Endothelial cell of umbilical vein (primary cell): ENCODE results near the gene UQCRH. TPM values are rescaled to one million over a fixed set of nuclear protein-coding genes. Genes with fewer than 3 reads are reported as not detected.
"Not testable (repeated sequence)": the region's sequence is repeated elsewhere in the genome, so short reads cannot be mapped to it uniquely, and the experiment has no call there.

Experiments used
- BruUV-seq: library from RNA; stranded (reverse); fragments of 400-500 nt; replicated peaks from 2 replicates; lab custom pipeline; 2021; lab: Mats Ljungman, UMichigan
- CTCF ChIA-PET: fragments of 300-600, 350-600 bp; sonication (Branson Sonifier 250); formaldehyde crosslinking; loops from one replicate; lab custom pipeline; 2021; ENCODE audit warnings: antibody characterized with exemption, inconsistent platforms; lab: Charles Lee
- POLR2A ChIA-PET: fragments of 300-600, 350-600 bp; sonication (Branson Sonifier 250); formaldehyde crosslinking; loops from one replicate; lab custom pipeline; 2021; ENCODE audit warnings: antibody characterized with exemption, inconsistent platforms; lab: Charles Lee
- DNase-seq: peaks from one replicate; pipeline ENCODE4 v3.0.0-alpha.2; 2011; ENCODE audit warnings: low read depth, low spot score
- FAIRE-seq: peaks from 2 replicates; lab custom pipeline; 2011; peaks lifted over from hg19 to GRCh38; lab: Jason Lieb, UNC
- H2AFZ ChIP-seq: 2 replicates; pipeline ENCODE4 v1.6.0; 2012; ENCODE audit warnings: low read depth, low read length, control low read depth, inconsistent platforms
- H3K27ac ChIP-seq: 2 replicates; pipeline ENCODE4 v1.5.1; 2011; ENCODE audit warnings: low read depth, mild to moderate bottlenecking, control low read depth, low read length, moderate library complexity; ENCODE audit not compliant: insufficient read depth
- H3K27me3 ChIP-seq, 2 experiments: 2 replicates each; pipeline versions ENCODE4 v1.6.0 to v1.6.1; 2011; ENCODE audit warnings: low read length in 2 of 2, mixed read lengths in 1 of 2; ENCODE audit not compliant: control insufficient read depth in 2 of 2, insufficient read depth in 2 of 2
- H3K36me3 ChIP-seq, 2 experiments: 2 replicates in 1 of 2; 3 replicates in 1 of 2; pipeline ENCODE4 v1.5.1; 2011; ENCODE audit warnings: low read length in 2 of 2, mild to moderate bottlenecking in 1 of 2, moderate library complexity in 1 of 2; ENCODE audit not compliant: control insufficient read depth in 2 of 2, insufficient read depth in 2 of 2; ENCODE audit errors: extremely low read depth in 1 of 2
- H3K4me1 ChIP-seq: 3 replicates; pipeline ENCODE4 v1.5.1; 2011; ENCODE audit warnings: mild to moderate bottlenecking, low read length; ENCODE audit not compliant: control insufficient read depth, insufficient read depth; ENCODE audit errors: extremely low read depth
- H3K4me2 ChIP-seq: 2 replicates; pipeline ENCODE4 v1.6.1; 2011; ENCODE audit warnings: low read length, control low read depth, mixed read lengths; ENCODE audit not compliant: insufficient read depth
- H3K4me3 ChIP-seq, 3 experiments: fragments of 200-600 bp in 1 of 3; sonication (generic), shearing (Covaris generic) in 1 of 3; replicated peaks in 1 of 3; 2 replicates each; pipeline ENCODE4 v1.5.1; 2011 to 2016; ENCODE audit warnings: control low read depth in 3 of 3, low read length in 3 of 3, mild to moderate bottlenecking in 2 of 3, inconsistent platforms in 1 of 3, low read depth in 1 of 3, moderate library complexity in 1 of 3; ENCODE audit not compliant: insufficient read depth in 1 of 3
- H3K79me2 ChIP-seq: 2 replicates; pipeline ENCODE4 v1.6.0; 2012; ENCODE audit warnings: low read length, inconsistent platforms; ENCODE audit not compliant: control insufficient read depth, insufficient read depth
- H3K9ac ChIP-seq: replicated peaks from 2 replicates; pipeline ENCODE3; 2011; ENCODE audit warnings: low read length, control low read depth; ENCODE audit not compliant: insufficient read depth; ENCODE audit errors: extremely low read depth
- H3K9me1 ChIP-seq: replicated peaks from 3 replicates; pipeline ENCODE4 v1.6.0; 2011; ENCODE audit warnings: mild to moderate bottlenecking, low read length; ENCODE audit not compliant: control insufficient read depth, insufficient read depth; ENCODE audit errors: extremely low read depth
- H3K9me3 ChIP-seq: replicated peaks from 2 replicates; pipeline ENCODE4 v1.5.1; 2012; ENCODE audit warnings: low read length, inconsistent platforms; ENCODE audit not compliant: control insufficient read depth, insufficient read depth
- H4K20me1 ChIP-seq: replicated peaks from 2 replicates; pipeline ENCODE3; 2011; ENCODE audit warnings: mild to moderate bottlenecking, low read length; ENCODE audit not compliant: control insufficient read depth, insufficient read depth; ENCODE audit errors: extremely low read depth
- dilution Hi-C: fragments of 300-500 bp; cut with MboI; formaldehyde crosslinking; loops from one replicate; pipeline ENCODE4 v1.15.0; 2019; ENCODE audit warnings: low sequenced_read_pairs; ENCODE audit not compliant: extremely low pct_ligation_motif_present
- intact Hi-C: fragments of 100-400 bp; cut with micrococcal nuclease; formaldehyde crosslinking; loops from one replicate; pipeline ENCODE4 v1.10.0; 2022
- polyA plus RNA-seq, 4 experiments: library from polyadenylated mRNA; depleted of rRNA in 3 of 4; stranded (reverse) in 3 of 4; unstranded in 1 of 4; fragments of >200 nt; gene quantifications; 2 replicates each; pipeline versions ENCODE4 v1.2.1 to v1.2.3, GENCODE V29; 2011 to 2012; ENCODE audit warnings: missing spikeins in 1 of 4
- total RNA-seq: library from RNA; stranded (reverse); gene quantifications from 2 replicates; pipeline ENCODE4 v1.2.3, GENCODE V29; 2021

UQCRH gene
- total and polyA plus RNA-seq, 2 donors (not counting 3 experiments of a cell fraction or from before 2014, with no cell fraction given) = 253 to 527 TPM

DNA sequence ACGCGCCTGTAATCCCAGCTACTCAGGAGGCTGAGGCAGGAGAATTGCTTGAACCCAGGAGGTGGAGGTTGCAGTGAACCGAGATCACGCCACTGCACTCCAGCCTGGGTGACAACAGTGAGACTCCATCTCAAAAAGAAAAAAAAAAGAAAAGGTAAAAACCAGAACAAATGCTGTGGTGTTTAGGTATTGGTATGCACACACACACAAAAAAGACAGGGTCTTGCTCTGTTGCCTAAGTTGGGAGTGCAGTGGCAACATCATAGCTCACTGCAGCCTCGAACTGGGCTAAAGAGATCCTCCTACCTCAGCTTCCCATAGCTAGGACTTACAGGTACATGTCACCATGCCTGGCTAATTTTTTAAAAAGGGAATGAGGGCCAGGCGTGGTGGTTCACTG lies 15.8 kb downstream of the UQCRH start:
- dilution Hi-C loops, H3K9me3 ChIP-seq, H3K4me2 ChIP-seq, H3K36me3 ChIP-seq, H3K4me1 ChIP-seq, H4K20me1 ChIP-seq, H3K27ac ChIP-seq, intact Hi-C loops, H3K4me3 ChIP-seq, H3K27me3 ChIP-seq, FAIRE-seq, POLR2A ChIA-PET, H3K9ac ChIP-seq, BruUV-seq, H3K9me1 ChIP-seq, H2AFZ ChIP-seq, H3K79me2 ChIP-seq, DNase-seq: not testable (repeated sequence)
- CTCF ChIA-PET = interaction anchor here (1.0 kb wide), 2 partner anchors 13 to 29 kb away, joined by 3 to 4 read pairs; no protein-coding TSS in a partner anchor

DNA sequence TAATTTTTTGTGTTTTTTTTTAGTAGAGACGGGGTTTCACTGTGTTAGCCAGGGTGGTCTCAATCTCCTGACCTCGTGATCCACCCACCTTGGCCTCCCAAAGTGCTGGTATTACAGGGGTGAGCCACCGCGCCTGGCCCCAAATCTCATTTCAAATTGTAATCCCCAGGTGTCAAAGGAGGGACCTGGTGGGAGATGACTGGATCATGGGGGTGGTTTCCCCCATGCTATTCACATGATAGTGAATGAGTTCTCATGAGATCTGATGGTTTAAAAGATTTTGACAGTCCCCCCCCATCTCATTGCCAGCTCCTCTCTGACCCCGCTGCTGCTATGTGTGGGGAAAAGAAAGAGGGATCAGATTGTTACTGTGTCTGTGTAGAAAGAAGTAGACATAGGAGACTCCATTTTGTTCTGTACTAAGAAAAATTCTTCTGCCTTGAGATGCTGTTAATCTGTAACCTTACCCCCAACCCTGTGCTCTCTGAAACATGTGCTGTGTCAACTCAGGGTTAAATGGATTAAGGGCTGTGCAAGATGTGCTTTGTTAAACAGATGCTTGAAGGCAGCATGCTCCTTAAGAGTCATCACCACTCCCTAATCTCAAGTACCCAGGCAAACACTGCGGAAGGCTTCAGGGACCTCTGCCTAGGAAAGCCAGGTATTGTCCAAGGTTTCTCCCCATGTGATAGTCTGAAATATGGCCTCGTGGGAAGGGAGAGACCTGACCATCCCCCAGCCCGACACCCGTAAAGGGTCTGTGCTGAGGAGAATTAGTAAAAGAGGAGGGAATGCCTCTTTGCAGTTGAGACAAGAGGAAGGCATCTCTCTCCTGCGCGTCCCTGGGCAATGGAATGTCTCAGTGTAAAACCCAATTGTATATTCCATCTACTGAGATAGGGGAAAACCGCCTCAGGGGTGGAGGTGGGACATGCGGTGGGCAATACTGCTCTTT lies 16.7 kb downstream of the UQCRH start:
- CTCF ChIA-PET, H3K4me2 ChIP-seq, H3K9me3 ChIP-seq, DNase-seq, H3K27me3 ChIP-seq, FAIRE-seq, H3K36me3 ChIP-seq, intact Hi-C loops, H3K9ac ChIP-seq, H2AFZ ChIP-seq, H3K79me2 ChIP-seq, H3K27ac ChIP-seq, H3K4me1 ChIP-seq, dilution Hi-C loops, H4K20me1 ChIP-seq, H3K4me3 ChIP-seq, BruUV-seq, H3K9me1 ChIP-seq, POLR2A ChIA-PET: not testable (repeated sequence)

DNA sequence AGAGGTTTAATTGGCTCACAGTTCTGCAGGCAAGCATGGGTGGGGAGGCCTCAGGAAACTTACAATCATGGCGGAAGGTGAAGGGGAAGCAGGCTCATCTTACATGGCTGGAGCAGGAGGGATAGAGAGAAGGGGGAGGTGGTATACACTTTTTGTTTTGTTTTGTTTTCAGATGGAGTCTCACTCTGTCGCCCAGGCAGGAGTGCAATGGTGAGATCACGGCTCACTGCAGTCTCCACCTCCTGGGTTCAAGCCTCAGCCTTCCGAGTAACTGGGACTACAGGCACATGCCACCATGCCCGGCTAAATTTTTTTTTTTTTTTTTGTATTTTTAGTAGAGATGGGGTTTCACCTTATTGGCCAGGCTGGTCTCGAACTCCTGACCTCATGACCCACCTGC lies 18.7 kb downstream of the UQCRH start:
- H3K9me3 ChIP-seq, FAIRE-seq, H3K9me1 ChIP-seq, DNase-seq, H3K4me3 ChIP-seq, H3K36me3 ChIP-seq, CTCF ChIA-PET, H4K20me1 ChIP-seq, POLR2A ChIA-PET, H3K79me2 ChIP-seq, H3K27ac ChIP-seq, H2AFZ ChIP-seq, H3K27me3 ChIP-seq, H3K4me2 ChIP-seq, H3K4me1 ChIP-seq, BruUV-seq, intact Hi-C loops, dilution Hi-C loops, H3K9ac ChIP-seq: not testable (repeated sequence)

DNA sequence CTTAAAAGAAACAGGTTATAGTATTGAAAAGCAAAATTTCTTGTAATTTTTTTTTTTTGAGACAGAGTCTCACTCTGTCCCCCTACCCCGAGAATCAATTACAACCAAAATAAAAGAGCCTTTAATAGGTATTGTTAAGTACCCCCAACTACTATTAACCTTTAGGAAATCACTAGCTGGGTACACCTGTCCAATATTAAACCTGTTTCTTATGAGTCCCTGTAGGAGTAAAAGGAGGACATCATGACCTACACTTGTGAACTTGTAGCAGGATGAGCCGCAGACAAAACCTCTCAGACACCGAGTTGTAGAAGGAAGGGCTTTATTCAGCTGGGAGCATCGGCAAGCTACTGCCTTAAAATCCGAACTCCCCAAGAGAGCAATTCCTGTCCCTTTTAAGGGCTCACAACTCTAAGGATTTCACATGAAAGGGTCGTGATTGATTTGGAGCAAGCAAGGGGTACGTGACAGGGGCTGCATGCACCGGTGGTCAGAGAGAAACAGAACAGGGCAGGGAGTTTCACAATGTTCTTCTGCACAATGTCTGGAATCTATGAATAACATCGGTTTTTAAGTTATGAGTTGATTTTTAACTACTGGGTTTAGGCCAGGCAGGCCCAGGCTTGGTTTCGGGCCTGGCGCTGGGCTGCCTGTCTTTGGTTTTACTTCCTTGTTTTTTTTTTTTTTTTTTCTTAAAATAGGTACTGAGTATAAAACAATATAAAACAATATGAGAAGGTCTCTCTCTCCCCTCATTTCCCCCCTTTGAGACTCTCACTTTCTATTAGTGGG lies 22.0 kb downstream of the UQCRH start:
- H3K9me3 ChIP-seq, FAIRE-seq, DNase-seq, H3K4me2 ChIP-seq, POLR2A ChIA-PET, H3K27me3 ChIP-seq, H3K4me3 ChIP-seq, BruUV-seq, H3K27ac ChIP-seq, H3K79me2 ChIP-seq, intact Hi-C loops, H3K4me1 ChIP-seq, dilution Hi-C loops, H2AFZ ChIP-seq, H4K20me1 ChIP-seq, H3K36me3 ChIP-seq, CTCF ChIA-PET, H3K9ac ChIP-seq, H3K9me1 ChIP-seq: not testable (repeated sequence)
